CD14-positive monocyte (primary cell): Measurements from ENCODE around the gene APOL1. TPM values are rescaled to one million over a fixed set of nuclear protein-coding genes. Genes with fewer than 3 reads are reported as not detected.
A peak's percentile ranks its signal among the peaks of the same experiment; 100 is the strongest.

Experiments
- DNase-seq, 3 donors: peaks; one replicate each; pipeline ENCODE4 v3.0.0-alpha.2; 2011 to 2022
- H2AFZ ChIP-seq: 2 replicates; pipeline ENCODE4 v1.6.0; 2012; ENCODE audit warnings: mild to moderate bottlenecking, low read depth, low read length, inconsistent platforms; ENCODE audit not compliant: insufficient read depth, poor library complexity, severe bottlenecking
- H3K27ac ChIP-seq, 2 donors: 1 replicate in 1 of 2; 2 replicates in 1 of 2; pipeline ENCODE4 v1.5.1; 2012 to 2013; ENCODE audit warnings: low read length in 2 of 2, control low read depth in 1 of 2, inconsistent platforms in 1 of 2, low read depth in 1 of 2, mild to moderate bottlenecking in 1 of 2
- H3K27me3 ChIP-seq, 2 donors: one replicate each; pipeline versions ENCODE4 v1.6.0 to v1.6.1; 2011 to 2013; ENCODE audit warnings: low read length in 2 of 2; ENCODE audit not compliant: control insufficient read depth in 2 of 2, insufficient read depth in 2 of 2
- H3K36me3 ChIP-seq, 2 donors: replicated peaks in 1 of 2; 1 replicate in 1 of 2; 2 replicates in 1 of 2; pipeline versions ENCODE4 v1.5.1 to v1.6.1; 2012 to 2013; ENCODE audit warnings: low read length in 2 of 2, control low read depth in 1 of 2, inconsistent platforms in 1 of 2, mild to moderate bottlenecking in 1 of 2; ENCODE audit not compliant: insufficient read depth in 2 of 2, control insufficient read depth in 1 of 2
- H3K4me1 ChIP-seq, 2 donors: 1 replicate in 1 of 2; 2 replicates in 1 of 2; pipeline versions ENCODE4 v1.5.1 to v1.6.1; 2012 to 2013; ENCODE audit warnings: low read length in 2 of 2, control low read depth in 1 of 2, inconsistent platforms in 1 of 2, mild to moderate bottlenecking in 1 of 2, moderate library complexity in 1 of 2; ENCODE audit not compliant: insufficient read depth in 2 of 2, control insufficient read depth in 1 of 2
- H3K4me2 ChIP-seq: replicated peaks from 2 replicates; pipeline ENCODE3; 2012; ENCODE audit warnings: low read length, moderate library complexity, mild to moderate bottlenecking; ENCODE audit not compliant: poor library complexity, severe bottlenecking; ENCODE audit errors: extremely low read depth
- H3K4me3 ChIP-seq, 3 experiments: fragments of 200-600 bp in 1 of 3; sonication (generic) in 1 of 3; replicated peaks in 1 of 3; 1 replicate in 2 of 3; 2 replicates in 1 of 3; pipeline ENCODE4 v1.5.1; 2011 to 2013; ENCODE audit warnings: low read length in 3 of 3, mild to moderate bottlenecking in 3 of 3, control low read depth in 2 of 3, low read depth in 2 of 3, inconsistent platforms in 1 of 3, moderate library complexity in 1 of 3
- H3K79me2 ChIP-seq: 2 replicates; pipeline ENCODE4 v1.6.0; 2012; ENCODE audit warnings: mild to moderate bottlenecking, control low read depth, inconsistent platforms, low read length, moderate library complexity; ENCODE audit not compliant: insufficient read depth
- H3K9ac ChIP-seq: 2 replicates; pipeline ENCODE4 v1.6.0; 2017; ENCODE audit warnings: low read length, mild to moderate bottlenecking; ENCODE audit not compliant: insufficient read depth, poor library complexity, severe bottlenecking
- H3K9me3 ChIP-seq, 2 donors: replicated peaks in 1 of 2; 1 replicate in 1 of 2; 2 replicates in 1 of 2; pipeline versions ENCODE4 v1.5.1 to v1.6.1; 2012 to 2013; ENCODE audit warnings: low read length in 2 of 2, control low read depth in 1 of 2; ENCODE audit not compliant: control insufficient read depth in 1 of 2, insufficient read depth in 1 of 2
- H4K20me1 ChIP-seq: 2 replicates; pipeline ENCODE4 v1.6.0; 2012; ENCODE audit warnings: mild to moderate bottlenecking, low read length, control low read depth, moderate library complexity; ENCODE audit not compliant: insufficient read depth
- H3K27ac Mint-ChIP-seq, 7 donors: one replicate each; pipeline ENCODE4 v1.8.0; 2020; ENCODE audit warnings: mild to moderate bottlenecking in 7 of 7, mixed read lengths in 7 of 7, moderate library complexity in 6 of 7, inconsistent platforms in 2 of 7
- H3K27me3 Mint-ChIP-seq, 3 donors: one replicate each; pipeline ENCODE4 v1.8.0; 2021 to 2022; ENCODE audit warnings: low read depth in 3 of 3, mild to moderate bottlenecking in 3 of 3, mixed read lengths in 3 of 3, moderate library complexity in 3 of 3, inconsistent platforms in 1 of 3
- H3K36me3 Mint-ChIP-seq, 2 donors: one replicate each; pipeline ENCODE4 v1.8.0; 2020; ENCODE audit warnings: mixed read lengths in 2 of 2, inconsistent platforms in 1 of 2, mild to moderate bottlenecking in 1 of 2
- H3K4me1 Mint-ChIP-seq: one replicate; pipeline ENCODE4 v1.8.0; 2020; ENCODE audit warnings: mild to moderate bottlenecking, mixed read lengths
- H3K4me3 Mint-ChIP-seq, 2 donors: one replicate each; pipeline ENCODE4 v1.8.0; 2020; ENCODE audit warnings: mild to moderate bottlenecking in 2 of 2, mixed read lengths in 2 of 2, moderate library complexity in 1 of 2
- H3K9me3 Mint-ChIP-seq, 7 donors: one replicate each; pipeline ENCODE4 v1.8.0; 2020 to 2022; ENCODE audit warnings: mixed read lengths in 7 of 7, mild to moderate bottlenecking in 6 of 7, moderate library complexity in 6 of 7, inconsistent platforms in 2 of 7
- WGBS: methylation state at CpG from one replicate; pipeline ENCODE4 v1.1.5; 2013; ENCODE audit warnings: missing lambda C conversion rate; ENCODE audit not compliant: insufficient coverage; 5-methylcytosine and 5-hydroxymethylcytosine counted together
- intact Hi-C, 2 donors: fragments of 100-400 bp; cut with micrococcal nuclease; formaldehyde crosslinking; loops; one replicate each; pipeline versions ENCODE4 v1.15.0 to v1.15.1; 2023
- polyA plus RNA-seq, 3 donors: library from polyadenylated mRNA; depleted of rRNA in 1 of 3; unstranded in 2 of 3; stranded (reverse) in 1 of 3; fragments of 300-500 nt in 2 of 3; fragments of >200 nt in 1 of 3; fragmentation: Illumina TruSeq in 2 of 3; gene quantifications; 1 replicate in 2 of 3; 2 replicates in 1 of 3; pipeline ENCODE4 v1.2.3, GENCODE V29; 2012 to 2021
- TF ChIP-seq, protein P1 (sequence below): fragments of 200-600 bp; IDR thresholded peaks from one replicate; pipeline ENCODE4 v1.8.0; 2022; ENCODE audit warnings: antibody characterized with exemption, mild to moderate bottlenecking

Gene APOL1
- polyA plus RNA-seq, 3 donors = 3.4 to 7.5 (median 6.1) TPM

DNA sequence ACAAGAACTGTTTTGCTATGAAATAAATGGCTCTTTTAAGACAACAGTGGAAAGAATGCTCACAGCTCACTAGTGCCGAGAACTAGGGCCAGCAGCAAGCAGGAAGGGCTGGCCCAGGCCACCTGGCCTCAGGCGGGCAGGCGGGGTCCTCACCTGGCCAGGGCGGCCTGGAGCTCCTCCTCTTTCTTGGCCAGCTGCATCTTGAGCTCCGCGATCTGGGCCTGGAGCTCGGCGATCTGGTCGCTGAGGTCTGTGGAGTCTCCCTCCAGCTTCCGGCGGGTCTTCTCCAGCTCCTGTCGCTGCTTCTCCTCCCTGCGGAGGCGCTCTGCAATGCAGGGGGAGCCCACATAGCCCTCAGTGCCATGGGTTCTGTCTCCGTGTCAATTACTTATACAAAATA is 43.8 kb downstream of the APOL1 start:
- Mint-ChIP-seq H3K4me1 (no peaks in the 10 kb centered on the region), H3K27ac (peak overlapping the region in 1 of 7 donors; percentile 9), H3K36me3 (peaks cover 93 to 100% of the 10 kb centered on the region in 2 donors), H3K9me3 (peaks cover 0 to 5% (median 0%) of the 10 kb centered on the region in 7 donors), H3K4me3 (no peak overlapping the region), H3K27me3 (peaks cover 0 to 2% (median 0%) of the 10 kb centered on the region in 3 donors)
- Histone ChIP-seq H3K4me3 (no peak overlapping the region), H3K79me2 (peaks cover 67% of the 10 kb centered on the region), H3K4me1 (no peaks in the 10 kb centered on the region), H3K27me3 (no peaks in the 10 kb centered on the region), H3K9me3 (no peaks in the 10 kb centered on the region), H3K4me2 (no peak overlapping the region), H3K36me3 (peaks cover 100% of the 10 kb centered on the region in 2 donors), H4K20me1 (peaks cover 100% of the 10 kb centered on the region), H3K27ac (peak overlapping the region in 1 of 2 donors; percentile 10), H2AFZ (no peak overlapping the region), H3K9ac (no peak overlapping the region)
- intact Hi-C loops = no loop called here
- WGBS = over 99% methylated on average over 15 of the region's 15 CpGs
- no peak for DNase-seq
- TF ChIP-seq, protein P1, sequence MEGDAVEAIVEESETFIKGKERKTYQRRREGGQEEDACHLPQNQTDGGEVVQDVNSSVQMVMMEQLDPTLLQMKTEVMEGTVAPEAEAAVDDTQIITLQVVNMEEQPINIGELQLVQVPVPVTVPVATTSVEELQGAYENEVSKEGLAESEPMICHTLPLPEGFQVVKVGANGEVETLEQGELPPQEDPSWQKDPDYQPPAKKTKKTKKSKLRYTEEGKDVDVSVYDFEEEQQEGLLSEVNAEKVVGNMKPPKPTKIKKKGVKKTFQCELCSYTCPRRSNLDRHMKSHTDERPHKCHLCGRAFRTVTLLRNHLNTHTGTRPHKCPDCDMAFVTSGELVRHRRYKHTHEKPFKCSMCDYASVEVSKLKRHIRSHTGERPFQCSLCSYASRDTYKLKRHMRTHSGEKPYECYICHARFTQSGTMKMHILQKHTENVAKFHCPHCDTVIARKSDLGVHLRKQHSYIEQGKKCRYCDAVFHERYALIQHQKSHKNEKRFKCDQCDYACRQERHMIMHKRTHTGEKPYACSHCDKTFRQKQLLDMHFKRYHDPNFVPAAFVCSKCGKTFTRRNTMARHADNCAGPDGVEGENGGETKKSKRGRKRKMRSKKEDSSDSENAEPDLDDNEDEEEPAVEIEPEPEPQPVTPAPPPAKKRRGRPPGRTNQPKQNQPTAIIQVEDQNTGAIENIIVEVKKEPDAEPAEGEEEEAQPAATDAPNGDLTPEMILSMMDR = no peak

GRCh38 chr22:36297568-36297967 is 44.6 kb downstream of the APOL1 start:
- Mint-ChIP-seq H3K9me3 (peaks cover 0 to 2% (median 0%) of the 10 kb centered on the region in 7 donors), H3K27me3 (peaks cover 0 to under 1% (median 0%) of the 10 kb centered on the region in 3 donors), H3K4me1 (no peaks in the 10 kb centered on the region), H3K4me3 (no peak overlapping the region), H3K27ac (peak overlapping the region in 1 of 7 donors; percentile 46), H3K36me3 (peaks cover 92 to 100% of the 10 kb centered on the region in 2 donors)
- intact Hi-C loops = no loop called here
- Histone ChIP-seq H3K4me2 (no peak overlapping the region), H3K4me3 (no peak overlapping the region), H3K27me3 (no peaks in the 10 kb centered on the region), H3K4me1 (no peaks in the 10 kb centered on the region), H3K9me3 (no peaks in the 10 kb centered on the region), H3K27ac (peak overlapping the region in 1 of 2 donors; percentile 2), H2AFZ (no peak overlapping the region), H4K20me1 (peaks cover 100% of the 10 kb centered on the region), H3K36me3 (peaks cover 100% of the 10 kb centered on the region in 2 donors), H3K9ac (no peak overlapping the region), H3K79me2 (peaks cover 71% of the 10 kb centered on the region)
- no peak for DNase-seq
- WGBS = 98% methylated on average over 14 of the region's 19 CpGs
- TF ChIP-seq, protein P1 = no peak
